Measurements from ENCODE around the gene KYAT1.

DNA sequence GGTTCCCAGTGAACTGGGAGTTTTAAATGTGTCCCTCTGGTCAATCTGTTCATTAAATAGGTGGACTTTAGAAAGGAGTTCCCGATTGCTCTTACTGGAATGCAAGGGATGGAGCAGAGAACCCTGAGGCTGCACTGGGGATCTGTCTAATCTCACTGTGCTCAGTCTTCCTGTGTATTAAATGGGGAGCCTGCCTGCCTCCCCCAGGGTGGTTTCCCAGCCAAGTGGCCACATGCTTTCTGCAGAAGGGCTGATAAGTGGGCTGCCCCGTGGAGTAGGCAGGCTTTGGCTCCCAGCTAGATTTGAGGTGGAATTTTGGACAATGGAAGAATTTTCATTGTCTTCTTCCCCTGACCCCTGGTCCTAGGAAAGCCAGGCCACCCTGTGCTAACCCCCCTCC, 25.0 kb upstream of the KYAT1 start:
- TF ChIP-seq, protein P1, sequence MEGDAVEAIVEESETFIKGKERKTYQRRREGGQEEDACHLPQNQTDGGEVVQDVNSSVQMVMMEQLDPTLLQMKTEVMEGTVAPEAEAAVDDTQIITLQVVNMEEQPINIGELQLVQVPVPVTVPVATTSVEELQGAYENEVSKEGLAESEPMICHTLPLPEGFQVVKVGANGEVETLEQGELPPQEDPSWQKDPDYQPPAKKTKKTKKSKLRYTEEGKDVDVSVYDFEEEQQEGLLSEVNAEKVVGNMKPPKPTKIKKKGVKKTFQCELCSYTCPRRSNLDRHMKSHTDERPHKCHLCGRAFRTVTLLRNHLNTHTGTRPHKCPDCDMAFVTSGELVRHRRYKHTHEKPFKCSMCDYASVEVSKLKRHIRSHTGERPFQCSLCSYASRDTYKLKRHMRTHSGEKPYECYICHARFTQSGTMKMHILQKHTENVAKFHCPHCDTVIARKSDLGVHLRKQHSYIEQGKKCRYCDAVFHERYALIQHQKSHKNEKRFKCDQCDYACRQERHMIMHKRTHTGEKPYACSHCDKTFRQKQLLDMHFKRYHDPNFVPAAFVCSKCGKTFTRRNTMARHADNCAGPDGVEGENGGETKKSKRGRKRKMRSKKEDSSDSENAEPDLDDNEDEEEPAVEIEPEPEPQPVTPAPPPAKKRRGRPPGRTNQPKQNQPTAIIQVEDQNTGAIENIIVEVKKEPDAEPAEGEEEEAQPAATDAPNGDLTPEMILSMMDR (IDR thresholded peaks at IDR 0.05) = no peak
- TF ChIP-seq REST (IDR thresholded peaks at IDR 0.05; ENCODE audit: insufficient read depth in 1 of 2, low read depth in 2 of 2, low read length in 1 of 2) (no peak), POLR2AphosphoS5 (IDR thresholded peaks at IDR 0.05; ENCODE audit: low read depth, low read length) (no peak), SIN3A (IDR thresholded peaks at IDR 0.05; ENCODE audit: borderline replicate concordance, insufficient read depth, low read depth, low read length) (no peak)
